ENCODE results near the gene MGARP.

DNA sequence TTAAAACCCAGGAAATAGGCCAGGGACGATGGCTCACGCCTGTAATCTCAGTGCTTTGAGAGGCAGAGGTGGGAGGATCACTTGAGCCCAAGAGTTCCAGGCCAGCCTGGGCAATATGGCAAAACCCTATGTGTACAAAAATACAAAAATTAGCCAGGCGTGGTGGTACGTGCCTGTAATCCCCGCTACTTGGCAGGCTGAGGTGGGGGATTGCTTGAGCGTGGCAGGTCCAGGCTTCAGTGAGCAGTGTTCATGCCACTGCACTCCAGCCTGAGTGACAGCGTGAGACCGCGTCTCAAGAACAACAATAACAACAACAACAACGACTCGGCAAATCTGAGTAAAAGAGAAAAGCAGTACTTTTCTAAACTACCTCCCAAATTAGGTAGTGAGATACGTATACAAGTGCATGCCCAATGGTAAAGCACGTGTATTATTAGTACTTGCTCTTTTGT, 35.2 kb upstream of the MGARP start:
- TF ChIP-seq POLR2A (IDR thresholded peaks at IDR 0.05) (no peak), POLR2AphosphoS5 (IDR thresholded peaks at IDR 0.05; ENCODE audit: insufficient read depth in 1 of 2, low read depth in 1 of 2) (no peak)
- TF ChIP-seq, protein P1, sequence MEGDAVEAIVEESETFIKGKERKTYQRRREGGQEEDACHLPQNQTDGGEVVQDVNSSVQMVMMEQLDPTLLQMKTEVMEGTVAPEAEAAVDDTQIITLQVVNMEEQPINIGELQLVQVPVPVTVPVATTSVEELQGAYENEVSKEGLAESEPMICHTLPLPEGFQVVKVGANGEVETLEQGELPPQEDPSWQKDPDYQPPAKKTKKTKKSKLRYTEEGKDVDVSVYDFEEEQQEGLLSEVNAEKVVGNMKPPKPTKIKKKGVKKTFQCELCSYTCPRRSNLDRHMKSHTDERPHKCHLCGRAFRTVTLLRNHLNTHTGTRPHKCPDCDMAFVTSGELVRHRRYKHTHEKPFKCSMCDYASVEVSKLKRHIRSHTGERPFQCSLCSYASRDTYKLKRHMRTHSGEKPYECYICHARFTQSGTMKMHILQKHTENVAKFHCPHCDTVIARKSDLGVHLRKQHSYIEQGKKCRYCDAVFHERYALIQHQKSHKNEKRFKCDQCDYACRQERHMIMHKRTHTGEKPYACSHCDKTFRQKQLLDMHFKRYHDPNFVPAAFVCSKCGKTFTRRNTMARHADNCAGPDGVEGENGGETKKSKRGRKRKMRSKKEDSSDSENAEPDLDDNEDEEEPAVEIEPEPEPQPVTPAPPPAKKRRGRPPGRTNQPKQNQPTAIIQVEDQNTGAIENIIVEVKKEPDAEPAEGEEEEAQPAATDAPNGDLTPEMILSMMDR (IDR thresholded peaks at IDR 0.05): no peak

Measured in vagina (tissue), 2 donors.